EH (cell line): Measurements from ENCODE around the gene ARHGAP23.

Experiments
- DNase-seq: peaks from one replicate; pipeline ENCODE4 v3.0.0-alpha.2; 2015; ENCODE audit warnings: low read depth

Gene ARHGAP23

GRCh38 chr17:38549285-38549684 lies 121.0 kb downstream of the ARHGAP23 start:
- no peak for DNase-seq

DNA sequence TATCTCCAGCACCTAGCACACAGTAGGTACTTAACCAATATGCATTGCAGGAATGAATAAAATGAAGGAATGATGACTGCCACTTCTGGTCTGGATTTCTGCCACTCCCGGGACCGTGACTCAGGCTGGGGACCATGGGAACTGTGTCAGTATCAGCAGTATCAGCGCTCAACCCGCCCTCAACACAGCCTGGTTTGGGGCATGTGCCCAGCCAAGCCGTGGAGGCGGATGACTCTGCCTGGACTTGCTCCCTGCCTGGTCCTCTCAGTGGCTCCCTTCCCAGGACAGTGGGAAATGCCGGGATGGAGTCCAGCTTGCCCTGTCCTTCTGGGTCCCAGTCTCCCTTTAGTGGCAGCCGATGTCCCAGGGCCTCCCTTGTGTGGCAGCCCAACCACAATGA lies 122.4 kb downstream of the ARHGAP23 start:
- DNase-seq: peak; percentile 75

GRCh38 chr17:38551121-38551520 lies 122.9 kb downstream of the ARHGAP23 start:
- no peak for DNase-seq

GRCh38 chr17:38552343-38552742 lies 124.1 kb downstream of the ARHGAP23 start:
- no peak for DNase-seq

GRCh38 chr17:38554430-38555350 lies 126.4 kb downstream of the ARHGAP23 start:
- DNase-seq: peak; percentile 35

- DNase-seq: no peak
These were observed 128.0 kb downstream of the ARHGAP23 start for GRCh38 chr17:38556239-38556638.

GRCh38 chr17:38557396-38557795 lies 129.1 kb downstream of the ARHGAP23 start:
- no peak for DNase-seq

GRCh38 chr17:38557836-38558727 lies 129.8 kb downstream of the ARHGAP23 start:
- peak; percentile 92 for DNase-seq

GRCh38 chr17:38558728-38559050 lies 130.4 kb downstream of the ARHGAP23 start:
- no peak for DNase-seq

GRCh38 chr17:38559051-38559879 lies 131.0 kb downstream of the ARHGAP23 start:
- DNase-seq: no peak

DNA sequence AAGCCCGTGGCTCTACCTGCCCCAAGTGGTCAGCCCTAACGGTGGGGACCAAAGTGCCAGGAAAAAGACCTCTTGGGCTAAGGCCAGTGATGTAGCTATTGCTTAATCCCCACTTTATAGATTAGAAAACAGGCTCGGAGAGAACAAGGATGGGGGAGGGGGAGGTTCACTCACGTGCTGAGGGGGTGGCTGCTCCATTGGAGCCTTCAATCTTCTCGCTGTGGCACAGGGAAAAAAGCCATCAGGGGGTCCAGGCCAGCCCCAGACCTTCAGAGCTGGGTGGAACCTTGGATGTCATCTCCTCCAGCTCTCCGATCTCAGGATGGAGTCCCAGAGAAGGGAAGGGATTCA lies 131.6 kb downstream of the ARHGAP23 start:
- DNase-seq: no peak

- DNase-seq: peak; percentile 35
These were observed 132.4 kb downstream of the ARHGAP23 start for GRCh38 chr17:38560503-38561318.

GRCh38 chr17:38561416-38562214 lies 133.4 kb downstream of the ARHGAP23 start:
- no peak for DNase-seq
